OCI-LY7 (cell line): Measurements from ENCODE around the gene MYO16. TPM values are rescaled to one million over a fixed set of nuclear protein-coding genes. Genes with fewer than 3 reads are reported as not detected.

Source experiments
- BruUV-seq: library from RNA; stranded (reverse); fragments of 400-500 nt; replicated peaks from 2 replicates; lab custom pipeline; 2021; lab: Mats Ljungman, UMichigan
- CTCF ChIA-PET: fragments of 300-600 bp; sonication (Branson Sonifier 250); formaldehyde crosslinking; loops from one replicate; lab custom pipeline; 2022; ENCODE audit warnings: antibody characterized with exemption; ENCODE audit not compliant: unreplicated experiment; lab: Charles Lee
- POLR2A ChIA-PET: fragments of 300-600 bp; sonication (Branson Sonifier 250); formaldehyde crosslinking; loops from one replicate; lab custom pipeline; 2022; ENCODE audit warnings: antibody characterized with exemption; lab: Charles Lee
- DNase-seq: peaks from one replicate; pipeline ENCODE4 v3.0.0-alpha.2; 2015; ENCODE audit warnings: low spot score
- H2AFZ ChIP-seq: fragments of 200-600 bp; sonication (generic), shearing (Covaris generic); 2 replicates; pipeline ENCODE4 v1.6.1; 2014; ENCODE audit warnings: mild to moderate bottlenecking, antibody characterized with exemption, low read length, moderate library complexity
- H3K27ac ChIP-seq: fragments of 200-600 bp; sonication (generic); 2 replicates; pipeline ENCODE4 v1.5.1; 2014; ENCODE audit warnings: mixed run types, low read depth, mild to moderate bottlenecking, moderate library complexity, low read length, inconsistent platforms; ENCODE audit not compliant: poor library complexity, severe bottlenecking
- H3K36me3 ChIP-seq: fragments of 200-600 bp; sonication (generic); 2 replicates; pipeline ENCODE4 v1.6.1; 2014; ENCODE audit warnings: mild to moderate bottlenecking, antibody characterized with exemption, low read length, moderate library complexity, mixed read lengths; ENCODE audit not compliant: insufficient read depth
- H3K4me1 ChIP-seq: fragments of 200-600 bp; sonication (generic); 2 replicates; pipeline ENCODE4 v1.5.1; 2014; ENCODE audit warnings: mild to moderate bottlenecking, low read length; ENCODE audit not compliant: insufficient read depth, poor library complexity, severe bottlenecking
- H3K4me2 ChIP-seq: fragments of 200-600 bp; sonication (generic); 2 replicates; pipeline ENCODE4 v1.6.1; 2014; ENCODE audit warnings: mild to moderate bottlenecking, low read length
- H3K4me3 ChIP-seq: fragments of 200-600 bp; sonication (generic); 2 replicates; pipeline ENCODE4 v1.5.1; 2014; ENCODE audit warnings: mild to moderate bottlenecking, low read depth, low read length; ENCODE audit not compliant: poor library complexity, severe bottlenecking
- H3K79me2 ChIP-seq: fragments of 200-600 bp; sonication (generic); 2 replicates; pipeline ENCODE4 v1.6.1; 2016; ENCODE audit warnings: low read depth, mild to moderate bottlenecking, low read length, moderate library complexity, mixed read lengths; ENCODE audit not compliant: insufficient read depth
- H3K9me2 ChIP-seq: fragments of 200-600 bp; sonication (generic); 2 replicates; pipeline ENCODE4 v1.6.1; 2016; ENCODE audit warnings: mild to moderate bottlenecking, low read length, mixed read lengths; ENCODE audit not compliant: insufficient read depth
- H3K9me3 ChIP-seq: fragments of 200-600 bp; sonication (generic); 2 replicates; pipeline ENCODE4 v1.6.1; 2014; ENCODE audit warnings: mild to moderate bottlenecking, mixed run types, low read length, mixed read lengths
- H4K20me1 ChIP-seq: fragments of 200-600 bp; sonication (generic); 2 replicates; pipeline ENCODE4 v1.6.1; 2014; ENCODE audit warnings: mild to moderate bottlenecking, antibody characterized with exemption, low read length, moderate library complexity, mixed read lengths; ENCODE audit not compliant: insufficient read depth
- CTCF ChIP-seq: fragments of 200-600 bp; sonication (generic); conservative IDR thresholded peaks from 2 replicates; pipeline ENCODE4 v1.5.1; 2014; ENCODE audit warnings: mild to moderate bottlenecking, antibody characterized with exemption, low read length, moderate library complexity, mixed read lengths
- EZH2phosphoT487 ChIP-seq: fragments of 200-600 bp; sonication (generic); IDR thresholded peaks from 2 replicates; pipeline ENCODE4 v1.6.1; 2018; ENCODE audit warnings: low read depth, borderline replicate concordance, mild to moderate bottlenecking, mixed run types, antibody characterized with exemption, low read length, moderate library complexity, mixed read lengths
- intact Hi-C: fragments of 100-400 bp; cut with micrococcal nuclease; formaldehyde crosslinking; loops from one replicate; pipeline ENCODE4 v1.10.0; 2022; ENCODE audit not compliant: unreplicated experiment
- total RNA-seq, 2 experiments: library from RNA; depleted of rRNA in 1 of 2; stranded (reverse); fragments of >200 nt in 1 of 2; shearing (Covaris generic) in 1 of 2; gene quantifications; 2 replicates each; pipeline ENCODE4 v1.2.3, GENCODE V29; 2014 to 2022

The MYO16 gene
- total RNA-seq, 2 experiments from 2014 or later = 0.06 TPM; not detected in 1

- Histone ChIP-seq H4K20me1 (no peaks in the 10 kb centered on the region), H3K4me3 (no peak overlapping the region), H3K4me2 (no peak overlapping the region), H3K9me3 (no peaks in the 10 kb centered on the region), H3K79me2 (no peaks in the 10 kb centered on the region), H3K9me2 (no peaks in the 10 kb centered on the region), H3K36me3 (no peaks in the 10 kb centered on the region), H2AFZ (no peak overlapping the region), H3K27ac (no peak overlapping the region), H3K4me1 (peaks cover 57% of the 10 kb centered on the region)
- POLR2A ChIA-PET = interaction anchor here (0.9 to 1.0 kb wide), 2 partner anchors 22 to 174 kb away, joined by 3 to 4 read pairs; no protein-coding TSS in a partner anchor
- BruUV-seq = no TSS peak
- peak; percentile 23 for DNase-seq
- TF ChIP-seq EZH2phosphoT487 = no peak
- TF ChIP-seq CTCF = peak; percentile 59
- CTCF ChIA-PET = no interaction called here
- intact Hi-C loops = loop anchor here (2.0 to 10.0 kb wide), 2 partner anchors 174 to 650 kb away; partner anchors contain the start of gene IRS2
Measured at GRCh38 chr13:109135018-109135417, 505.6 kb downstream of the MYO16 start.

- Histone ChIP-seq H3K4me1 (peaks cover 38% of the 10 kb centered on the region), H4K20me1 (no peaks in the 10 kb centered on the region), H3K79me2 (no peaks in the 10 kb centered on the region), H3K27ac (no peak overlapping the region), H2AFZ (no peak overlapping the region), H3K9me3 (no peaks in the 10 kb centered on the region), H3K36me3 (no peaks in the 10 kb centered on the region), H3K4me2 (no peak overlapping the region), H3K9me2 (no peaks in the 10 kb centered on the region), H3K4me3 (no peak overlapping the region)
- intact Hi-C loops = loop anchor here (10.0 kb wide), 1 partner anchor 648 kb away; the partner anchor contains the start of gene IRS2
- DNase-seq = no peak
- CTCF ChIA-PET = no interaction called here
- POLR2A ChIA-PET = interaction anchor here (0.6 kb wide), 1 partner anchor 501 kb away, joined by 3 read pairs; no protein-coding TSS in a partner anchor
- BruUV-seq = no TSS peak
- TF ChIP-seq CTCF (no peak), EZH2phosphoT487 (no peak)
Measured at GRCh38 chr13:109136873-109137272, 507.5 kb downstream of the MYO16 start.

- no peak overlapping the region for H2AFZ ChIP-seq
- H3K36me3 ChIP-seq = no peaks in the 10 kb centered on the region
- H3K9me3 ChIP-seq = no peaks in the 10 kb centered on the region
- intact Hi-C loops = loop anchor here (10.0 kb wide), 1 partner anchor 645 kb away; the partner anchor contains the start of gene IRS2
- no peak for DNase-seq
- no peaks in the 10 kb centered on the region for H3K79me2 ChIP-seq
- H4K20me1 ChIP-seq = no peaks in the 10 kb centered on the region
- TF ChIP-seq EZH2phosphoT487 (no peak), CTCF (no peak)
- ChIA-PET POLR2A (no interaction called here), CTCF (no interaction called here)
- H3K9me2 ChIP-seq = no peaks in the 10 kb centered on the region
- no peak overlapping the region for H3K27ac ChIP-seq
- BruUV-seq = no TSS peak
- no peak overlapping the region for H3K4me3 ChIP-seq
- H3K4me2 ChIP-seq = no peak overlapping the region
- peaks cover 14% of the 10 kb centered on the region for H3K4me1 ChIP-seq
Measured at GRCh38 chr13:109139346-109139745, 509.9 kb downstream of the MYO16 start.
